HG03439 (cell line): ENCODE measurements around the gene HRH1.
"Not testable (repeated sequence)": the region's sequence is repeated elsewhere in the genome, so short reads cannot be mapped to it uniquely, and the experiment has no call there.

Experiments used
- ATAC-seq: cut with Tn5 transposase; IDR thresholded peaks from one replicate; pipeline ENCODE4 v1.9.1; 2021; ENCODE audit warnings: mild to moderate bottlenecking, moderate library complexity; ENCODE audit not compliant: unreplicated experiment

HRH1 gene

GRCh38 chr3:11236588-11237461, 82.5 kb downstream of the HRH1 start:
- peak; percentile 79 for ATAC-seq

GRCh38 chr3:11238060-11238459, 83.8 kb downstream of the HRH1 start:
- ATAC-seq: no peak

DNA sequence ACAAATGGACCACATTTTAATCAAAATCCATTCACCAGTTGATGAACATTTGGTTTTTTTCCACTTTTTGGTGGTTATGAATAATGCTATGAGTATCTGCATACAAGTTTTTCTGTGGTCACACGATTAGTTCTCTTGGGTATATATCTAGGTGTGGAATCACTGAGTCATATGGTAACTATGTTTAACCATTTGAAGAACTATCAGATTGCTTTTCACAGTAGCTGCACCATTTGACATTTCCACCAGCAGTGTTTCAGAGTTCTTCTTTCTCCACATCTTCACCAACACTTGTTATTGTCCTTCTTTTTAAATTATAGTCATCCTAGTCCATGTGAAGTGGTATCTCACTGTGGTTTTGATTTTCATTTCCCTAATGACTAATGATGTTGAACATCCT, 84.6 kb downstream of the HRH1 start:
- no peak for ATAC-seq

GRCh38 chr3:11239796-11240195, 85.5 kb downstream of the HRH1 start:
- ATAC-seq: no peak

GRCh38 chr3:11240496-11240895, 86.2 kb downstream of the HRH1 start:
- no peak for ATAC-seq

DNA sequence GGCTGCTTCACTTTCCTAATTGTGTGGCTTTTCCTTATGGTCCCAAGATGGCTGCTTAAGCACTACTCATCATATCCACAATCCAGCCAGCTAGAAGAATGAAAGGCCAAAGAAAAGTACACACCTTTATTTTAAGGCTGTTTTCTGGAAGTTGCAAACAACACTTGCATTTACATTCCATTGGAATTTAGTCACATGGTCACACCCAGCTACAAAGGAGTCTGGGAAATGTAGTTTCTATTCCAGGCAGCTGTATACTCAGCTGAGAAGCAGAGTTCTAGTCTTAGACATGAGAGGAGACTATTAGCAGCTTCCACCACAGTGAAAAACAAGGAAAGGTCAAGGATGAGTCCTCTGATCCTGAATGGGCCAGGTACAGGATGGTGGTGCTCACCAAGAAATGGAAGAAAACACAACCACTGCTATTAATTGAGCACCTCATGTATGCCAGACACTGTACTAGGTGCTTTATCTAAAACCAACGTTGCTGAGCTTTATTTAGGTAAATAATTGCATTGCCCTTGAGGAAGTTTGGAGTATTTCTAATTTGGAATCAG, 89.9 kb downstream of the HRH1 start:
- ATAC-seq: no peak

GRCh38 chr3:11245276-11245675, 91.0 kb downstream of the HRH1 start:
- no peak for ATAC-seq

DNA sequence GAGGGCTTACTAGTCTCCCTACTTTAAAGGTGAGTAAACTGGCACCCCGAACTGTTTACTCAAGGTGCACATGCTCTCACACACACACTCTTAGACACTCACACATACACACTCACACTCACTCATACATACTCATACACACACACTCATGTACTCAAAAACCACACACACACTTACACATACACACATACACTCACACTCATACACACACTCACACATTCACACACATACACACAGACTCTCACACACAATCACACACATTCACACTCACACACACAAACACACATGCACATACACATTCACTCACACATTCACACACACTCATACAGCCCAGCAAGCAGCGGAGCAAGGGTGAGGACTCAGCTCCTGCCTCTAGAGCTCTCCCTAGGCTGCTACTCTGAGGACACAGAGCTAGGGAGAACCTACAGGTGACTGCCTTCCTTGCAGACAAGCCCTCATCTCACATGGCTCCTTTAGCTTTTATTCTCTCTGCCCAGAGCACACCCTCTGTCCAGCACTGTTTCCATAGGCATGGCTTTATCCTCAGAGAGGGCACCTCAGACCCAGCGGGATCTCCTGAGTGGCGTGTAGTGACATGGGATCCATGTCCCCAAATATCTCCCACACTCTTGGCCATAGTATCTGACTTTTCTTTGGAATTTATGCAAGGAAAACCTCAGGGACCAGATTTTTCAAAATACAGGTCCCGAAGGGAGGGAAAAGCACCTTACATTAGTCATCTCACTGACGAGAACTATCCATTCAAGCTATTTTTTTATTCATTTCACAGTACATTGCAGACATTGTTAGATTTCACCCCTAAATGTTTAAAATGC, 91.8 kb downstream of the HRH1 start:
- no peak for ATAC-seq

DNA sequence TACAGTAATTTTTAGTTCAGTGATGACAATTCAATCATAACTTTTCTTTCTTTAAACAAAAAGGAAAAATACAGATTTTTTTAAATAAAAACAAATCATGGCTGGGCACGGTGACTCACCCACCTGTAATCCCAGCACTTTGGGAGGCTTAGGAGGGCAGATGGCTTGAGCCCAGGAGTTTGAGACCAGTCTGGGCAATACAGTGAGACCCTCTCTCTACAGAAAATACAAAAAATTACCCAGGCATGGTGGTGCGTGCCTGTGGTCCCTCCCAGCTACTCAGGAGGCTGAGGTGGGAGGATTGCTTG, 92.3 kb downstream of the HRH1 start:
- no peak for ATAC-seq

DNA sequence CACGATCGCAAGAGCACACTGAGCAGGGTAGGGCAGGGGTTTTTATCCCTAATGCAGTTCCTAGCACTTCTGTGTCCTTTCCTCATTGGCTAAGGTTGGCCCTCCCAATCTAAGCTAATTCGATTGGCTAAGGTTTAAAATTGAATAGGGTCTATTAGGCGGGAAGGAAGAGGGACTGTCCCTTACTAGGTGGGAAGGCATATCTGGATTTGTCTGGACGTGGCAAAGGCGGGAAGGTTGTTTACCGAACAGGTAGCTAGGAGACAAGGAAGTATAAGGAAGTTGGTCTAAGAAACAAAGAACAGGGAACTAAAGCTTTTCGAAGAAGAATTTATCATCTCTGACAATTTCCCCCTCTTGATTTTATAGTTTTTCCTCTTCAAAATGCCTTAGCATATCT, 93.1 kb downstream of the HRH1 start:
- ATAC-seq: no peak

DNA sequence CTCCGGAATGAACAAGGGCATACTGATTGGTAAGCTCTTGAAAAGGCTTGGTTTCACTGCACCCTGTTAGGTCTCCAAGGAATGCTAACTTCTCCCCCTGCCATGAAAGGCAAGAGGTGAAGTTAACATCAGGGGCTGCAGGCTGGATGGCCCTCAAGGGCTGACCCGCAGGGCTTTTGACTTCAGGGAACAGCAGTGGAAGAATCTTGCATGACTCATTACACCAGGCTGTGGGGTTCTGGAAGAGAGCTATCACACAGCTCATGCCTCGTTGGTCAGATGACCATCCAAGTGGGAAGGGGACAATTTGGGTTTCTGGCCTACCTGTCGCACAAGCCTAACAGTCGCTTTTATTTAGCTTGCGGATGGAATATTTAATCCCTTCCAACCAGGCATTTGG, 94.3 kb downstream of the HRH1 start:
- no peak for ATAC-seq

DNA sequence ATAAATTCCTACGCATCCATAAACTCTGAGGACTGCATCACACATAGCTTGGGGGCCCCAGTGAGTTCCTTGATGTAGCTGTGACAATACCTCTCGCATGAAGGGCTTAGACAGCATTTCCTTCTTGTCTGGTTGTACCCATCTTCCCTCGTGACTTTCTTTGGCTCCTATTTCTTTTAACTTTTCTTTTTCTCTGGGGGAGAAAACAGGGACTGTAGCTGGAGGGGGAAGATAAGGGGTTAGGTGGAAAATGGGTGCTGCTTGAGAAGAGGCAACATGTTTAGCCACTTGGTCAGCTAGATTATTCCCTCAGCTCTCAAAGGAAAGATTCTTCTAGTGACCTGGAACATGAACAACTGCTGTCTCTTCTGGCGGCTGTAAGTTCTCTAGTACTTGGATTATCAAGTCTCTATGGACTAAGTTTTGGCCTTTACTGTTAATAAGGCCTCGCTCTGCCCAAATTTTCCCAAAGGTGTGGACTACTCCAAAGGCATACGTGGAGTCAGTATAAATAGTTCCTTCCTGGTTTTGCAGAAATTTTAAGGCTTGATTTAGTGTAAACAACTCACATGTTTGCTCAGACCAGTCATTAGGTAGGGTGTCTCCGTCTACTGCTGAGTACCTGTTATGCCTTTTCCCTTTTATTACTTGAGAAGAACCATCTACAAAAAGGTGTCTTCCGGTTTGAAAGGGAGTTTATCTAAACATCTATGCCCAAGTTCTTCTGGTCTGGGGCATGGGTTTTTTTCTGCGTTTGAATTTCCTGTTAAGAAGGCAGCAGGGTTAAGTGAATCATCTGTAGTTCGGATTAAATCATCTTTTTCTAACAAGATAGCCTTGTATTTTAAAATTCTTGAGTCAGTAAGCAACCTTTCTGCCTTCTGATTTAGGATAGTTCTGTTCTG, 96.9 kb downstream of the HRH1 start:
- no peak for ATAC-seq

GRCh38 chr3:11251807-11252176, 97.5 kb downstream of the HRH1 start:
- ATAC-seq: no peak

DNA sequence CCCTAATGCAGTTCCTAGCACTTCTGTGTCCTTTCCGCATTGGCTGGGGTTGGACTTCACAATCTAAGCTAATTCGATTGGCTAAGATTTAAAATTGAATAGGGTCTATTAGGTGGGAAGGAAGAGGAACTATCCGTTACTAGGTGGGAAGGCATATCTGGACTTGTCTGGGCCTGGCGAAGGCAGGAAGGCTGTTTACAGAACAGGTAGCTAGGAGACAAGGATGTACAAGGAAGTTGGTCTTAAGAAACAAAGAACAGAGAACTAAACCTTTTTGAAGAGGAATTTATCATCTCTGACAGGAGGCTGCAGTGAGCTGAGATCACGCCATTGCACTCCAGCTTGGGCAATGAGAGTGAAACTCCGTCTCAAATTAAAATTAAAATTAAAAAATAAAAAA, 100.6 kb downstream of the HRH1 start:
- ATAC-seq: no peak

GRCh38 chr3:11255537-11255936, 101.2 kb downstream of the HRH1 start:
- ATAC-seq: not testable (repeated sequence)

DNA sequence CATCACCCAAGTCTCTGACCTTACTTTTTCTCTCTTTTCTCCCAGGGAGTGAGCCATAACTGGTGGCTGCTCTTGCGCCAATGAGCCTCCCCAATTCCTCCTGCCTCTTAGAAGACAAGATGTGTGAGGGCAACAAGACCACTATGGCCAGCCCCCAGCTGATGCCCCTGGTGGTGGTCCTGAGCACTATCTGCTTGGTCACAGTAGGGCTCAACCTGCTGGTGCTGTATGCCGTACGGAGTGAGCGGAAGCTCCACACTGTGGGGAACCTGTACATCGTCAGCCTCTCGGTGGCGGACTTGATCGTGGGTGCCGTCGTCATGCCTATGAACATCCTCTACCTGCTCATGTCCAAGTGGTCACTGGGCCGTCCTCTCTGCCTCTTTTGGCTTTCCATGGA, 104.7 kb downstream of the HRH1 start:
- no peak for ATAC-seq

DNA sequence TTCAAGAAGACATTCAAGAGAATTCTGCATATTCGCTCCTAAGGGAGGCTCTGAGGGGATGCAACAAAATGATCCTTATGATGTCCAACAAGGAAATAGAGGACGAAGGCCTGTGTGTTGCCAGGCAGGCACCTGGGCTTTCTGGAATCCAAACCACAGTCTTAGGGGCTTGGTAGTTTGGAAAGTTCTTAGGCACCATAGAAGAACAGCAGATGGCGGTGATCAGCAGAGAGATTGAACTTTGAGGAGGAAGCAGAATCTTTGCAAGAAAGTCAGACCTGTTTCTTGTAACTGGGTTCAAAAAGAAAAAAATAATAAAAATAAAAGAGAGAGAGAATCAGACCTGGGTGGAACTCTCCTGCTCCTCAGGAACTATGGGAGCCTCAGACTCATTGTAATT, 106.2 kb downstream of the HRH1 start:
- no peak for ATAC-seq

GRCh38 chr3:11269007-11269406, 114.7 kb downstream of the HRH1 start:
- ATAC-seq: no peak

GRCh38 chr3:11271986-11272904, 118.0 kb downstream of the HRH1 start, which contains the start of gene ATG7:
Gene ATG7, plus strand, starts transcription at chr3:11272397. Its CDS starts 26,299 bp downstream, at chr3:11298696.
- peak; percentile 99 for ATAC-seq
